K562 (cell line): ENCODE results near the gene CHRNB4. TPM values are rescaled to one million over a fixed set of nuclear protein-coding genes. Genes with fewer than 3 reads are reported as not detected.

Source experiments
- ATAC-seq: fragments of 200-7000 bp; cut with Tn5 transposase; 3 replicates; pipeline ENCODE4 v1.9.1; 2020; ENCODE audit warnings: moderate library complexity
- BruUV-seq: library from RNA; stranded (reverse); fragments of 400-500 nt; replicated peaks from 2 replicates; lab custom pipeline; 2021; lab: Mats Ljungman, UMichigan
- CTCF ChIA-PET: fragments of 300-600 bp; formaldehyde crosslinking; extraction: SDS; loops from one replicate; lab custom pipeline; 2021; ENCODE audit warnings: low intra/inter-chr PET ratio; lab: Yijun Ruan, JAX
- POLR2A ChIA-PET: fragments of 300-600, 350-650 bp; sonication (Branson Sonifier 250); formaldehyde crosslinking; extraction: SDS; loops from one replicate; lab custom pipeline; 2021; ENCODE audit warnings: antibody characterized with exemption, inconsistent platforms; lab: Yijun Ruan, JAX
- DNase-seq, 4 experiments: peaks; one replicate each; pipeline versions ENCODE4 v3.0.0 to v3.0.0-alpha.2; 2011 to 2018; ENCODE audit warnings: low spot score in 3 of 4, mixed read lengths in 3 of 4; ENCODE audit errors: extremely low read depth in 1 of 4
- FAIRE-seq: peaks from 2 replicates; lab custom pipeline; 2011; peaks lifted over from hg19 to GRCh38; lab: Jason Lieb, UNC
- H2AFZ ChIP-seq: 2 replicates; pipeline ENCODE4 v1.6.0; 2011; ENCODE audit warnings: low read depth, low read length, control low read depth, inconsistent platforms
- H3K27ac ChIP-seq: fragments of 200-600 bp; 3 replicates; pipeline ENCODE4 v1.8.0; 2011; ENCODE audit warnings: low read depth, mild to moderate bottlenecking, control low read depth, inconsistent platforms, low read length, moderate library complexity, mixed read lengths; ENCODE audit errors: extremely low read depth
- H3K27me3 ChIP-seq, 2 experiments: fragments of 300-600 bp in 1 of 2; 2 replicates in 1 of 2; 3 replicates in 1 of 2; pipeline versions ENCODE4 v1.6.0 to v1.8.0; 2011; ENCODE audit warnings: inconsistent platforms in 2 of 2, low read length in 2 of 2, mild to moderate bottlenecking in 1 of 2, mixed read lengths in 1 of 2, moderate library complexity in 1 of 2; ENCODE audit not compliant: control insufficient read depth in 2 of 2, insufficient read depth in 2 of 2
- H3K36me3 ChIP-seq: fragments of 300-600 bp; 3 replicates; pipeline ENCODE4 v1.8.0; 2011; ENCODE audit warnings: mild to moderate bottlenecking, low read length, inconsistent platforms; ENCODE audit not compliant: control insufficient read depth, insufficient read depth
- H3K4me1 ChIP-seq, 2 experiments: fragments of 200-600 bp in 1 of 2; replicated peaks in 1 of 2; 2 replicates in 1 of 2; 3 replicates in 1 of 2; pipeline versions ENCODE4 v1.5.1 to v1.8.0; 2011; ENCODE audit warnings: inconsistent platforms in 2 of 2, low read length in 2 of 2, mild to moderate bottlenecking in 1 of 2, mixed read lengths in 1 of 2, moderate library complexity in 1 of 2; ENCODE audit not compliant: control insufficient read depth in 2 of 2, insufficient read depth in 2 of 2
- H3K4me2 ChIP-seq: 2 replicates; pipeline ENCODE4 v1.6.1; 2011; ENCODE audit warnings: low read length, control low read depth, inconsistent platforms, mixed read lengths; ENCODE audit not compliant: insufficient read depth
- H3K4me3 ChIP-seq: fragments of 200-600 bp; sonication (generic), shearing (Covaris generic); 2 replicates; pipeline ENCODE4 v1.5.1; 2016; ENCODE audit warnings: control low read depth, inconsistent platforms
- H3K79me2 ChIP-seq: fragments of 200-600 bp; 3 replicates; pipeline ENCODE4 v1.8.0; 2011; ENCODE audit warnings: low read length, inconsistent platforms; ENCODE audit not compliant: control insufficient read depth, insufficient read depth
- H3K9ac ChIP-seq, 2 experiments: 2 replicates each; pipeline versions ENCODE4 v1.6.0 to v1.6.1; 2011; ENCODE audit warnings: low read depth in 2 of 2, low read length in 2 of 2, control low read depth in 1 of 2, inconsistent platforms in 1 of 2, mild to moderate bottlenecking in 1 of 2, mixed read lengths in 1 of 2; ENCODE audit not compliant: insufficient read depth in 1 of 2
- H3K9me1 ChIP-seq: one replicate; pipeline ENCODE4 v1.6.0; 2011; ENCODE audit warnings: inconsistent platforms, mild to moderate bottlenecking, low read length, moderate library complexity; ENCODE audit not compliant: control insufficient read depth, insufficient read depth
- H3K9me3 ChIP-seq: replicated peaks from 2 replicates; pipeline ENCODE4 v1.5.1; 2011; ENCODE audit warnings: low read depth, low read length, inconsistent platforms; ENCODE audit not compliant: control insufficient read depth, insufficient read depth
- H4K20me1 ChIP-seq: replicated peaks from 2 replicates; pipeline ENCODE4 v1.6.1; 2011; ENCODE audit warnings: low read length, inconsistent platforms, mixed read lengths; ENCODE audit not compliant: control insufficient read depth, insufficient read depth
- CBX1 ChIP-seq: sonication (generic); IDR thresholded peaks from 2 replicates; pipeline ENCODE4 v1.6.1; 2016; ENCODE audit warnings: antibody characterized with exemption, low read depth, mild to moderate bottlenecking
- CGGBP1 ChIP-seq: fragments of 250-450 bp; sonication (Bioruptor Pico); IDR thresholded peaks from 2 replicates; pipeline ENCODE4 v1.9.0; 2021; ENCODE audit warnings: mild to moderate bottlenecking
- IRF2 ChIP-seq: sonication (generic); formaldehyde crosslinking; IDR thresholded peaks from 2 replicates; pipeline ENCODE4 v1.8.1; 2022; ENCODE audit warnings: mild to moderate bottlenecking, missing genetic modification reagents
- MLX ChIP-seq, 2 experiments: fragments of 450-650 bp in 1 of 2; sonication (generic) in 1 of 2; formaldehyde crosslinking; conservative IDR thresholded peaks; 2 replicates each; pipeline versions ENCODE4 v1.4.0 to v1.8.1; 2020 to 2022; ENCODE audit warnings: mild to moderate bottlenecking in 1 of 2, missing genetic modification reagents in 1 of 2
- USF1 ChIP-seq: sonication (generic); formaldehyde crosslinking; IDR thresholded peaks from 2 replicates; pipeline ENCODE4 v1.9.0; 2022; ENCODE audit warnings: mild to moderate bottlenecking, missing genetic modification reagents
- YBX1 ChIP-seq: fragments of 450-650 bp; IDR thresholded peaks from 2 replicates; pipeline ENCODE4 v1.7.1; 2016; ENCODE audit warnings: mild to moderate bottlenecking
- ZNF3 ChIP-seq: fragments of 250-450 bp; sonication (Bioruptor Pico); IDR thresholded peaks from 2 replicates; pipeline ENCODE4 v1.5.0; 2021; ENCODE audit warnings: mild to moderate bottlenecking, moderate library complexity
- ZNF407 ChIP-seq: fragments of 450-650 bp; IDR thresholded peaks from 2 replicates; pipeline ENCODE4 v1.6.1; 2016; ENCODE audit warnings: low read depth
- ZNF79 ChIP-seq: fragments of 250-450 bp; sonication (Bioruptor Pico); IDR thresholded peaks from 2 replicates; pipeline ENCODE4 v1.4.0; 2020; ENCODE audit warnings: low read depth, mild to moderate bottlenecking, moderate library complexity
- in situ Hi-C: fragments of 300-500 bp; cut with MboI; formaldehyde crosslinking; loops from 4 replicates; pipeline ENCODE4 v1.15.0; 2018; ENCODE audit warnings: inconsistent platforms, mixed read lengths
- intact Hi-C: fragments of 100-400 bp; cut with micrococcal nuclease; formaldehyde crosslinking; loops from 2 replicates; pipeline ENCODE4 v1.14.2; 2022
- polyA plus RNA-seq, 8 experiments: library from polyadenylated mRNA; depleted of rRNA in 4 of 8; stranded (reverse) in 5 of 8; unstranded in 3 of 8; fragments of >200 nt; fragmentation: Nextera tagmentation in 2 of 8; fragmentation: Illumina TruSeq in 1 of 8; extraction: Ambion mirVana in 2 of 8; extraction: Trizol in 1 of 8; gene quantifications; 2 replicates each; pipeline versions ENCODE4 v1.2.1 to v1.2.3, GENCODE V29; 2011 to 2014; ENCODE audit warnings: inconsistent platforms in 1 of 8, missing spikeins in 1 of 8
- total RNA-seq, 7 experiments: library from RNA; depleted of rRNA in 6 of 7; stranded (reverse); fragments of >200 nt in 6 of 7; fragmentation: Illumina TruSeq in 2 of 7; extraction: Trizol in 2 of 7; gene quantifications; 2 replicates each; pipeline versions ENCODE4 v1.2.1 to v1.2.3, GENCODE V29; 2011 to 2021; ENCODE audit warnings: low replicate concordance in 1 of 7
- TF ChIP-seq, protein P1 (sequence below): fragments of 250-450 bp; sonication (Bioruptor Pico); IDR thresholded peaks from 2 replicates; pipeline ENCODE4 v1.5.0; 2022; ENCODE audit warnings: mild to moderate bottlenecking

Gene CHRNB4
- total and polyA plus RNA-seq, 9 of the 15 experiments (the other 6 are each of a cell fraction or from before 2014, with no cell fraction given), result 0.08 to 0.18 TPM; not detected in 7

GRCh38 chr15:78689626-78690025 lies 48.6 kb upstream of the CHRNB4 start:
- no peak overlapping the region for H2AFZ ChIP-seq
- peaks cover 8 to 45% of the 10 kb centered on the region in 2 experiments; a peak in 4 of 5 replicates for H3K27me3 ChIP-seq
- H3K27ac ChIP-seq, result no peak overlapping the region
- H3K4me3 ChIP-seq, result no peak overlapping the region
- no TSS peak for BruUV-seq
- ATAC-seq (no peak), DNase-seq (no peak), FAIRE-seq (no peak)
- intact Hi-C loops, result no loop called here
- no peaks in the 10 kb centered on the region for H3K4me1 ChIP-seq
- ChIA-PET CTCF (no interaction called here), POLR2A (no interaction called here)
- in situ Hi-C loops, result no loop called here
- no peak overlapping the region for H3K9ac ChIP-seq
- no peaks in the 10 kb centered on the region for H3K9me3 ChIP-seq
- no peaks in the 10 kb centered on the region for H3K36me3 ChIP-seq
- no peak overlapping the region for H3K4me2 ChIP-seq
- no peaks in the 10 kb centered on the region for H4K20me1 ChIP-seq
- H3K9me1 ChIP-seq, result no peaks in the 10 kb centered on the region
- H3K79me2 ChIP-seq, result no peaks in the 10 kb centered on the region
- TF ChIP-seq ZNF3 (CRISPR knock-in tag) (no peak), ZNF79 (CRISPR knock-in tag) (no peak), CBX1 (no peak), CGGBP1 (CRISPR knock-in tag) (no peak), ZNF407 (no peak), YBX1 (no peak), MLX (CRISPR knock-in tag; conservative IDR thresholded peaks at IDR 0.05) (no peak), USF1 (CRISPR knock-in tag) (no peak), IRF2 (no peak)
- TF ChIP-seq, protein P1, sequence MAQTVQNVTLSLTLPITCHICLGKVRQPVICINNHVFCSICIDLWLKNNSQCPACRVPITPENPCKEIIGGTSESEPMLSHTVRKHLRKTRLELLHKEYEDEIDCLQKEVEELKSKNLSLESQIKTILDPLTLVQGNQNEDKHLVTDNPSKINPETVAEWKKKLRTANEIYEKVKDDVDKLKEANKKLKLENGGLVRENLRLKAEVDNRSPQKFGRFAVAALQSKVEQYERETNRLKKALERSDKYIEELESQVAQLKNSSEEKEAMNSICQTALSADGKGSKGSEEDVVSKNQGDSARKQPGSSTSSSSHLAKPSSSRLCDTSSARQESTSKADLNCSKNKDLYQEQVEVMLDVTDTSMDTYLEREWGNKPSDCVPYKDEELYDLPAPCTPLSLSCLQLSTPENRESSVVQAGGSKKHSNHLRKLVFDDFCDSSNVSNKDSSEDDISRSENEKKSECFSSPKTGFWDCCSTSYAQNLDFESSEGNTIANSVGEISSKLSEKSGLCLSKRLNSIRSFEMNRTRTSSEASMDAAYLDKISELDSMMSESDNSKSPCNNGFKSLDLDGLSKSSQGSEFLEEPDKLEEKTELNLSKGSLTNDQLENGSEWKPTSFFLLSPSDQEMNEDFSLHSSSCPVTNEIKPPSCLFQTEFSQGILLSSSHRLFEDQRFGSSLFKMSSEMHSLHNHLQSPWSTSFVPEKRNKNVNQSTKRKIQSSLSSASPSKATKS (CRISPR knock-in tag), result no peak
